IMR-90 (cell line): Measurements from ENCODE around the gene FAM174C. TPM values are rescaled to one million over a fixed set of nuclear protein-coding genes. Genes with fewer than 3 reads are reported as not detected.

ENCODE experiments used
- FOS ChIP-seq: fragments of 150-350 bp; IDR thresholded peaks from 2 replicates; pipeline ENCODE4 v1.6.1; 2016; ENCODE audit warnings: low read depth, low read length
- MXI1 ChIP-seq: IDR thresholded peaks from 2 replicates; pipeline ENCODE4 v1.6.1; 2012; ENCODE audit warnings: low read depth, mild to moderate bottlenecking, low read length, moderate library complexity, borderline replicate concordance
- NFE2L2 ChIP-seq: fragments of 150-350 bp; IDR thresholded peaks from 2 replicates; pipeline ENCODE4 v1.6.1; 2016; ENCODE audit warnings: low read depth, mild to moderate bottlenecking, low read length
- polyA plus RNA-seq, 3 experiments: library from polyadenylated mRNA; depleted of rRNA; stranded (reverse); fragments of >200 nt; gene quantifications; 2 replicates each; pipeline ENCODE4 v1.2.3, GENCODE V29; 2012; ENCODE audit warnings: low replicate concordance in 1 of 3
- total RNA-seq: library from RNA; depleted of rRNA; stranded (reverse); fragments of >200 nt; gene quantifications from 2 replicates; pipeline ENCODE4 v1.2.3, GENCODE V29; 2012
- TF ChIP-seq, protein P1 (sequence below): fragments of 150-350 bp; IDR thresholded peaks from 2 replicates; pipeline ENCODE4 v1.6.1; 2016; ENCODE audit warnings: low read depth, mild to moderate bottlenecking, low read length, moderate library complexity, borderline replicate concordance

FAM174C gene
- total and polyA plus RNA-seq, 2 of the 4 experiments (the other 2 are of a cell fraction): 7.5 to 61.8 TPM

DNA sequence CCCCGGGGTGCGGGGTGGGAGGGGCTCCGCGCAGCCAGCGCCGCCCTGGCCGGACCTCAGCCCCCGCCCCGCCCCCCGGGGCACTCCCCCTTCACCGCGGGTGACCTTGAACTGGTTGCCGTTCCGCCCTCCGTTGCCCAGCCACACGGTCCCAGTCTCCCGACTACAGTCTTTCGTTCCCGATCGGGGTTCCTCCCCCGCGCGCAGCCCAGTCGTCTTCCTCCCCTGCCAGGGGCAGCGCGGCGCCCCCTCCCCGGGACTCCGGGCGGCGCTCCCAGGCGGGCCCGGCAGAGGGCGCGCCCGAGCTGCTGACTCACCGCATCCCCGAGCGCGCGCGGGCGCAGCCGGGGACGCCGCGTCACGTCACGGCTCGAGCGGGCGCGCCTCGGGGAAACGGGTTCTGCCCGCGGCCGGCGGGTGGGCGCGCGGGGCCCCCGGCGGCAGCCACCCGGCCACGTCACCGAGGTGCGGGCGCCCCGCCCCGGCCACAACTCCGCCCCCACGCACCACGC is 26.5 kb upstream of the FAM174C start (continued):
- TF ChIP-seq NFE2L2 (peak; percentile 48; the same call in 1 of the 2 replicates), FOS (peak; percentile 60), MXI1 (no peak)
- TF ChIP-seq, protein P1, sequence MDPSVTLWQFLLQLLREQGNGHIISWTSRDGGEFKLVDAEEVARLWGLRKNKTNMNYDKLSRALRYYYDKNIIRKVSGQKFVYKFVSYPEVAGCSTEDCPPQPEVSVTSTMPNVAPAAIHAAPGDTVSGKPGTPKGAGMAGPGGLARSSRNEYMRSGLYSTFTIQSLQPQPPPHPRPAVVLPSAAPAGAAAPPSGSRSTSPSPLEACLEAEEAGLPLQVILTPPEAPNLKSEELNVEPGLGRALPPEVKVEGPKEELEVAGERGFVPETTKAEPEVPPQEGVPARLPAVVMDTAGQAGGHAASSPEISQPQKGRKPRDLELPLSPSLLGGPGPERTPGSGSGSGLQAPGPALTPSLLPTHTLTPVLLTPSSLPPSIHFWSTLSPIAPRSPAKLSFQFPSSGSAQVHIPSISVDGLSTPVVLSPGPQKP: no peak
